Esophagus (tissue), 2 donors: ENCODE results near the gene ZC3H18. TPM values are rescaled to one million over a fixed set of nuclear protein-coding genes. Genes with fewer than 3 reads are reported as not detected.

Source experiments
- H3K27ac ChIP-seq, 2 donors: one replicate each; pipeline ENCODE4 v1.5.1; 2013; ENCODE audit warnings: low read depth in 2 of 2, mild to moderate bottlenecking in 2 of 2, inconsistent platforms in 1 of 2, low read length in 1 of 2, moderate library complexity in 1 of 2
- H3K27me3 ChIP-seq, 2 donors: one replicate each; pipeline ENCODE4 v1.6.1; 2013; ENCODE audit warnings: low read length in 2 of 2, control low read depth in 1 of 2, mild to moderate bottlenecking in 1 of 2; ENCODE audit not compliant: insufficient read depth in 2 of 2, control insufficient read depth in 1 of 2
- H3K36me3 ChIP-seq, 2 donors: one replicate each; pipeline ENCODE4 v1.6.1; 2013; ENCODE audit warnings: low read length in 1 of 2; ENCODE audit not compliant: control insufficient read depth in 2 of 2, insufficient read depth in 2 of 2
- H3K4me1 ChIP-seq, 2 donors: one replicate each; pipeline ENCODE4 v1.6.1; 2013; ENCODE audit warnings: low read length in 1 of 2; ENCODE audit not compliant: control insufficient read depth in 2 of 2, insufficient read depth in 2 of 2
- H3K4me3 ChIP-seq, 2 donors: one replicate each; pipeline ENCODE4 v1.5.1; 2013; ENCODE audit warnings: low read length in 2 of 2, mild to moderate bottlenecking in 2 of 2, low read depth in 1 of 2, moderate library complexity in 1 of 2
- H3K9me3 ChIP-seq, 2 donors: one replicate each; pipeline ENCODE4 v1.6.1; 2013; ENCODE audit warnings: mild to moderate bottlenecking in 2 of 2, low read depth in 1 of 2, low read length in 1 of 2, moderate library complexity in 1 of 2; ENCODE audit not compliant: control insufficient read depth in 2 of 2, insufficient read depth in 1 of 2
- WGBS, 2 donors: extraction: QIAGEN DNeasy Blood & Tissue Kit; methylation state at CpG; one replicate each; pipeline ENCODE4 v1.1.7; 2013; 5-methylcytosine and 5-hydroxymethylcytosine counted together
- polyA plus RNA-seq, 2 donors: library from polyadenylated mRNA; stranded (reverse); fragments of 200-250 nt; gene quantifications; one replicate each; pipeline ENCODE4 v1.2.3, GENCODE V29; 2013
- donor health status: healthy with polysubstance abuse.
- donor health status: Bipolar disorder and iron deficiency.

ZC3H18 gene
- polyA plus RNA-seq, 2 donors = 19.1 to 24.5 TPM

- no peaks in the 10 kb centered on the region for H3K36me3 ChIP-seq
- H3K4me3 ChIP-seq = no peak overlapping the region
- peaks cover 0 to 23% of the 10 kb centered on the region in 2 donors for H3K27me3 ChIP-seq
- peaks cover 0 to 15% of the 10 kb centered on the region in 2 donors for H3K4me1 ChIP-seq
- WGBS, 2 donors = 31 to 38% methylated on average over 13 of the region's 13 CpGs
- H3K9me3 ChIP-seq = no peaks in the 10 kb centered on the region
- H3K27ac ChIP-seq = no peak overlapping the region
Observed at GRCh38 chr16:88640039-88640495, 69.9 kb downstream of the ZC3H18 start.

GRCh38 chr16:88640498-88641247, 70.5 kb downstream of the ZC3H18 start:
- peaks cover 0 to 23% of the 10 kb centered on the region in 2 donors for H3K27me3 ChIP-seq
- no peak overlapping the region for H3K27ac ChIP-seq
- no peaks in the 10 kb centered on the region for H3K9me3 ChIP-seq
- H3K4me1 ChIP-seq = peaks cover 0 to 15% of the 10 kb centered on the region in 2 donors
- no peaks in the 10 kb centered on the region for H3K36me3 ChIP-seq
- 55 to 61% methylated on average over 17 of the region's 17 CpGs for WGBS, 2 donors
- H3K4me3 ChIP-seq = no peak overlapping the region

GRCh38 chr16:88642881-88643643, 72.9 kb downstream of the ZC3H18 start:
- Histone ChIP-seq H3K4me3 (no peak overlapping the region), H3K9me3 (no peaks in the 10 kb centered on the region), H3K4me1 (peaks cover 0 to 17% of the 10 kb centered on the region in 2 donors), H3K27ac (no peak overlapping the region), H3K36me3 (no peaks in the 10 kb centered on the region), H3K27me3 (peaks cover 0 to 18% of the 10 kb centered on the region in 2 donors)
- 84 to 85% methylated on average over 55 to 58 of the region's 58 CpGs for WGBS, 2 donors

- Histone ChIP-seq H3K4me3 (no peak overlapping the region), H3K27me3 (peaks cover 0 to 18% of the 10 kb centered on the region in 2 donors), H3K36me3 (no peaks in the 10 kb centered on the region), H3K4me1 (peaks cover 0 to 15% of the 10 kb centered on the region in 2 donors), H3K9me3 (no peaks in the 10 kb centered on the region), H3K27ac (no peak overlapping the region)
- 90 to 93% methylated on average over 9 of the region's 9 CpGs for WGBS, 2 donors
Observed at GRCh38 chr16:88643644-88643932, 73.4 kb downstream of the ZC3H18 start.

GRCh38 chr16:88645455-88645854, 75.3 kb downstream of the ZC3H18 start:
- H3K9me3 ChIP-seq = no peaks in the 10 kb centered on the region
- H3K4me3 ChIP-seq = no peak overlapping the region
- peaks cover 0 to 4% of the 10 kb centered on the region in 2 donors for H3K36me3 ChIP-seq
- WGBS, 2 donors = 93 to 95% methylated on average over 16 of the region's 16 CpGs
- H3K27ac ChIP-seq = no peak overlapping the region
- peaks cover 2 to 12% of the 10 kb centered on the region in 2 donors for H3K4me1 ChIP-seq
- H3K27me3 ChIP-seq = peaks cover 0 to 2% of the 10 kb centered on the region in 2 donors

GRCh38 chr16:88645941-88646340, 75.7 kb downstream of the ZC3H18 start:
- H3K27me3 ChIP-seq = no peaks in the 10 kb centered on the region
- 89 to 91% methylated on average over 23 of the region's 23 CpGs for WGBS, 2 donors
- H3K9me3 ChIP-seq = no peaks in the 10 kb centered on the region
- peaks cover 0 to 4% of the 10 kb centered on the region in 2 donors for H3K36me3 ChIP-seq
- no peak overlapping the region for H3K4me3 ChIP-seq
- H3K4me1 ChIP-seq = peaks cover 2 to 12% of the 10 kb centered on the region in 2 donors
- no peak overlapping the region for H3K27ac ChIP-seq

- WGBS, 2 donors = 87 to 90% methylated on average over 28 of the region's 28 CpGs
- peaks cover 0 to 4% of the 10 kb centered on the region in 2 donors for H3K36me3 ChIP-seq
- H3K27me3 ChIP-seq = no peaks in the 10 kb centered on the region
- no peaks in the 10 kb centered on the region for H3K9me3 ChIP-seq
- H3K27ac ChIP-seq = no peak overlapping the region
- no peak overlapping the region for H3K4me3 ChIP-seq
- peaks cover 7 to 16% of the 10 kb centered on the region in 2 donors for H3K4me1 ChIP-seq
Observed at GRCh38 chr16:88646345-88647034, 76.3 kb downstream of the ZC3H18 start.

- whole genome bisulfite sequencing, 2 donors = 88% methylated on average over 18 to 22 of the region's 22 CpGs
- Histone ChIP-seq H3K4me1 (peaks cover 7 to 17% of the 10 kb centered on the region in 2 donors), H3K27ac (no peak overlapping the region), H3K27me3 (no peaks in the 10 kb centered on the region), H3K36me3 (peaks cover 0 to 9% of the 10 kb centered on the region in 2 donors), H3K9me3 (no peaks in the 10 kb centered on the region), H3K4me3 (no peak overlapping the region)
Observed at GRCh38 chr16:88647178-88648070, 77.2 kb downstream of the ZC3H18 start.
